Mesodermal cell (in vitro differentiated cells): ENCODE measurements around the gene MPZL3.

Experiments
- H3K27ac ChIP-seq: 2 replicates; pipeline ENCODE4 v1.7.0; 2013; ENCODE audit warnings: mild to moderate bottlenecking, low read depth, low read length, moderate library complexity; ENCODE audit not compliant: severe bottlenecking
- H3K36me3 ChIP-seq: 2 replicates; pipeline ENCODE4 v1.7.1; 2013; ENCODE audit warnings: mild to moderate bottlenecking, low read length, moderate library complexity; ENCODE audit not compliant: control insufficient read depth, insufficient read depth
- H3K4me1 ChIP-seq: one replicate; pipeline ENCODE4 v1.7.1; 2013; ENCODE audit warnings: mild to moderate bottlenecking, low read length; ENCODE audit not compliant: insufficient read depth, control insufficient read depth, poor library complexity, severe bottlenecking
- H3K4me3 ChIP-seq: 2 replicates; pipeline ENCODE4 v1.7.0; 2013; ENCODE audit warnings: low read length, control low read depth, mild to moderate bottlenecking; ENCODE audit not compliant: insufficient read depth, poor library complexity, severe bottlenecking; ENCODE audit errors: extremely low read depth
- H3K9me3 ChIP-seq: 2 replicates; pipeline ENCODE4 v1.7.1; 2013; ENCODE audit warnings: mild to moderate bottlenecking, low read length, moderate library complexity; ENCODE audit not compliant: control insufficient read depth
- WGBS, 2 experiments: methylation state at CpG; one replicate each; pipeline ENCODE4 v1.1.5; 2013; ENCODE audit warnings: missing lambda C conversion rate in 2 of 2; ENCODE audit not compliant: insufficient coverage in 2 of 2; 5-methylcytosine and 5-hydroxymethylcytosine counted together

The MPZL3 gene

GRCh38 chr11:118180300-118180703 is 71.9 kb downstream of the MPZL3 start:
- WGBS, 2 experiments: 10 to 14% methylated on average over 11 of the region's 11 CpGs
- Histone ChIP-seq H3K4me1 (peaks cover 16% of the 10 kb centered on the region), H3K36me3 (no peaks in the 10 kb centered on the region), H3K9me3 (no peaks in the 10 kb centered on the region), H3K4me3 (no peak overlapping the region), H3K27ac (no peak overlapping the region)

GRCh38 chr11:118176778-118177134 is 75.4 kb downstream of the MPZL3 start:
- no peaks in the 10 kb centered on the region for H3K36me3 ChIP-seq
- no peak overlapping the region for H3K4me3 ChIP-seq
- WGBS, 2 experiments: 73 to 74% methylated on average over 2 to 3 of the region's 4 CpGs
- H3K9me3 ChIP-seq: no peaks in the 10 kb centered on the region
- no peak overlapping the region for H3K27ac ChIP-seq
- peaks cover 24% of the 10 kb centered on the region for H3K4me1 ChIP-seq
